Measurements from ENCODE around the gene GINS2.

GINS2 gene

DNA sequence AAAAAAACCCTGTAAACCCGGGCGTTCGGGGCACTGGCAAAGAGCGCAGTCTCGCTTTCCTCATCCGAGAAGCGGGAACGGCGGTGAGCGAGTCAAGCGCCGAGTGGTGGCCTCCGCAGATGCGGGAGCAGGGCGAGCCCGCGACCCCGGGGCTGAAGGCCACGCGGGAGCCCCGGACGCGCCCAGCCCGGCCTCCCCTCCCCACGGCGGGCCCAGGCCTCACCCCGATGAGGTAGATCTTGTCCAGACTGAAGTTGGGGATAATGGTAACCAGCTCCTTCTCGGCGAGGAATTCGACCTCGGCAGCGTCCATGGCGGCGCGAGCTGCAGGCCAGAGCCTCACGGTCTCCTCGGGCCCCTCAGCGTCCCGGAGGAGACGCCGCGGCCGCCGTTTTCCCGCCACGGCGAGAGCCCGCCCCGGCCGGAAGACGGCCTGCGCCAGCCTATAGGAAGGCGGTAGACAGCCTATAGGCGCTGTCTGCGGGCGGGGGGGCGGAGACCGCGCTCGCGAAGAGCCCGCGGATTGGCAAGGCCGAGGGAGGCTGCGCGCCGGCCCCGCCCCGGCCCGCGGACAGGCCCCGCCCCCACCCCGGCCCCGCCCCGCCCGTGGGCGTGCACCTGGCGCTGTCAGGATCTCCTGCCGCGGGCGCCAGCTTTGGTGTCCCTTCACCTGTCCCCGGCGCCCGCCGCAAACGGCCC, at the start of gene GINS2:
Gene GINS2, minus strand, starts transcription at position 369 of the 699 bp plus-strand sequence. Its CDS starts 56 bp downstream, at position 313.
- DNase-seq (ENCODE audit: low read depth): peak; percentile 87

DNA sequence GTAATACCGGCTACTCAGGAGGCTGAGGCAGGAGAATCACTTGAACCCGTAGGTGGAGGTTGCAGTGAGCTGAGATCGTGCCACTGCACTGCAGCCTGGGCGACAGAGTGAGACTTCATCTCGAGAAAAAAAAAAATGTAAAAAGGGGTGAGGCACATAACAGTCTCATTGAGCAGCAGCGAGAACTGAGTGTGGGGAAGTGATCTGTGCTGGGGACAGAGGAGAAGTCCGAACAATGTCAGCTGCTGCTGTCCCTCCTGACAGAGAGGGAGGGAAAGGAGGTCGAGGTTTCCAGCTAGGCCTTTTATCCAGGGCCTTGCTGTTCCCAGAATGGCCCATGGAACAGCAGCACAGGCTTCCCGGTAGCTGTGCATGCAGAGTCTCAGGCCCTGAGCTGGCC, 48.2 kb upstream of the GINS2 start:
- DNase-seq (ENCODE audit: low read depth): no peak

DNA sequence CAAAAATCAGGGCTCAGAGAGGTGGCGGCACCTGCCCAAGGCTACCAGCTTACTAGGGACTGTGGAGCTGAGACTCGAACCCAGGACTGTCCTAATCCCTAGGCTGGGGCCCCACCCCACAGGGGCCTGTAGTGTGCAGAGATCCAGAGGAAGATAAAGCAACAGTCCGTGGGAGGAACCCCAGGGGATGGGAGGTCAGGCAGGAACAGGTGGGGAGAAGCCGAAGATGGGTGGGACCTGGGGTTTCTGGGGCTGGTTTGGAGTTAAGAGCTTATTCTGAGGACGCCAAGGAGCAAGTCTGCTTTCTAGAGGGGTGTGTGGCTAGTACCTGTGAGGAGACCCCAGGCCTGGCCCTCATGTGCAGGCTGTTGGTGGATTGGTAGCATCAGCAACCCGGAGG, 47.2 kb upstream of the GINS2 start:
- DNase-seq (ENCODE audit: low read depth): no peak

DNA sequence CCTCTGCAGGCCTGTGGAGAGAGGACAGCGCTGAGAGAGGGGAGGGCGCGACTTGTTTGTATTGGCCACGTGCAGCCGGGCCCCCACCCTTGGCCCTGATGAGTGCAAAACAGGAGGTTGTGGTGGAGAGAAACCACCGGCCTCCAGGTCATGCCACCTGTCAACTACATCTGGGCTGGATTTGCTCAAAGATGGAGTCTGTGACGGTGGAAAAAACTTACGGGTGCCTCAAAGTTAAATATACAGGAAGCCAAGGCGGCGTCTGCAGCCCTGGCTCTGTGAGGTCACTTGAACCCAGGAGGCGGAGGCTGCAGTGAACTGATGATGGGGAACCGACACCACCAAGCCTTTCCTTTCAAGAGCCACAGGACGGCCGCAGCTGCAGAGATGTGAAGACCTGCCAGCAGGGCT, 46.5 kb upstream of the GINS2 start:
- no peak for DNase-seq (ENCODE audit: low read depth)

DNA sequence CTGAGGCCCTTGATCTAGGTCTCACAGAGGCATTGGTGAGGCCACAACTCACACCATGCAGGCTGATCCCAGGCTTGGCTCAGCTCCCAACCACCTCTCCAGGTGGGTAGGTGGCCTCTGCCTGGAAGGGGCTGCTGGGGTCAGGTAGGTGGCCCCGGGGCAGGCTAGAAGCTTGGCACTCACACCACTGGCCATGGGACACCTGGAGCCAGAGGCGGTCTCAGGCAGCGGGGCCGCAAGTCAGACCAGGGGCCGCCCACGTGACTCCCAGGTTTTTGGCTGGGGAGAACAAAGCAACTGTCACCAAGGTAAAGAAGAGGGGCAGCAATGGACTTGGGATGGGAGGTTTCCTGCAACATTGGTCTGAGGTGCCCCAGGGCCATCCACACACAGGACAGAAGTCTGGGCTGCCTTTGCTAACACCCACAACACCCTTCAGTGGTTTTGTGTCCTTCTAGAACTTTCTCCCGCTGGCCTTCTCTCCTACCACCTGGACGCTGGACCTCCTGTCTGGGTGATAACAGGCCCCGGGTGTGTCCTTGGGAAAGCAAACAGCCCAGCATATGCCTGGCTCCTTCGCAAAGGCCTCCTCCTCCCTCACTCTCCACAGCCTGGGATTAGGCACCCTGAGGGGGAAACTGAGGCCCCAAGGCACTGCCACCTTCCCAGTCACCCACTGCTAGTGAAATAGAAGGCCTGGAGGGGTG, 45.7 kb upstream of the GINS2 start:
- no peak for DNase-seq (ENCODE audit: low read depth)

DNA sequence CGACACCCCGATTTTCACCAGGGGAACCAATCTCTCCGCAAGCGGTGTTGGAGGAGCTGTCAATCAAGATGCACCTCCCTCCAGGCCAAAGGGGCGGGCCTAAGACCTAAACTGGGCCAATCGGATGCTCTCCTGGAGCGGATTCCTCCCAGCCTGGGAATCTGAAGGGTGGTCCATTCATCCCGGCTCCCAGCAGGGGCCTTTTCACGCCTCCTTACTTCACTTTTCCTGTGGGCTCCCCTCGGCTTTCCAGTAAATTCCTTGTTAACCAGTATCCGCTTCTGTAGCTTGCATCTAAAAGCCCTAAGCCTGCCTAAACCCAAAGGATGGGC, 45.1 kb upstream of the GINS2 start:
- DNase-seq (ENCODE audit: low read depth): no peak

DNA sequence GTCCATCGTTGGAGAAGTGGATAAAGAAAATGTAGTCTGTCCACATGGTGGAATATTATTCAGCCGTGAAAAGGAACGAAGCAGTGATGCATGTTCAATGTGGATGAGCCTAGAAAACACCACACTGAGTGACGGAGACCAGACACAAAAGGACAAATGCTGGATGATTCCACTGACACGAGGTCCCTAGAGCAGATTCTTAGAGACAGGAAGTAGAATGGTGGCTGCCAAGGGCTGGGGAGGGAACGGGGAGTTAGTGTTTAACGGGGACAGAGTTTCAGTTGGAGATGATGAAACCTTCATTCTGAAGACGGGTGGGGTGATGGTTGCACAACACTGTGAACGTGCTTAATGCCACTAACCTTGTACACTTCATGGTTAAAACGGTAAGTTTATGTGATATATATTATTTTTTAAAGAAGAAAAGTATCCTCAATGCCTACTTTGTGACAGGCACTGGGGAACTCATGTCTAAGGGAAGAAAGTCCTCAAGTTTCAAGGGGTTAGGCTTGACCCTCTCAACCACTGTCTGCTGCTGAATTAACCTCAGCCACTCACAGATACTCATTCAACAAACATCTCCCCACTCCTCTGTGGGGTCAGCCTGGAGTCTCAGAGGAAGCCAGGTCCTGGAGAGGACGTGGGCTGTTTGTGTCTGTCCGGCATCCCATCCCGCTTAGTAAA, 44.5 kb upstream of the GINS2 start:
- no peak for DNase-seq (ENCODE audit: low read depth)

DNA sequence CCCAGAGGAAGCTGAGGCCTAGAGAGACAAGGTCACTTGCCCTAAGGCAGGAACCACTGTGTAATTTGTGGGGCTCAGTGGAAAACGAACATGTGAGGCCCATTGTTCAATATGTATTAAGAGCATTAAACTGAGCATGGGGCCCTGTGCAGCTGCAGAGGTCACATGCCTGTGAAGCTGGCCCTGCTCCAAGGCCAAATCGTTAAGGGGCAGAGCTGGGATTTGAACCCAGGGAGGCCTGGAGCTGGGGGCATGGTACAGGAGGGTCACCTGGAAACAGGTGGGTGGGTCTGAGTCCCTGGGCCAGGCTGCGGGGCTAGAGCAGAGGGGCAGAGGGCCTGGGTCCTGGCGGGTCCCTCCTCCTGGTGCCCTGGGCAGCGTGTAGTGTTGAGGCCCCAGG, 42.4 kb upstream of the GINS2 start:
- DNase-seq (ENCODE audit: low read depth): no peak

DNA sequence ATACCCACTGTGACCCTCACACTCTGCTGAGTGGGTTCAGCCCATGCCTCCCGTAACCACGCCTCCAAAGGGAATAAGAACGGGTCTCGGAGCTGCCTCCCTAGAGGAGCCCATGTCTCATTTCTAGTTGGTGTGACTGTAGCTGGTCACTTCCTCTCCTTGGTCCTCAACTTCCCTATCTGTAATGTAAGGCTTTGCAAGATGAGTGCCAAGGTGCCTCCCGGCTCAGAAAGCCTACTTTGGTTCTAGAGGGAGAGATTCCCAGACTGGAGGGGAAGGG, 41.4 kb upstream of the GINS2 start:
- no peak for DNase-seq (ENCODE audit: low read depth)

DNA sequence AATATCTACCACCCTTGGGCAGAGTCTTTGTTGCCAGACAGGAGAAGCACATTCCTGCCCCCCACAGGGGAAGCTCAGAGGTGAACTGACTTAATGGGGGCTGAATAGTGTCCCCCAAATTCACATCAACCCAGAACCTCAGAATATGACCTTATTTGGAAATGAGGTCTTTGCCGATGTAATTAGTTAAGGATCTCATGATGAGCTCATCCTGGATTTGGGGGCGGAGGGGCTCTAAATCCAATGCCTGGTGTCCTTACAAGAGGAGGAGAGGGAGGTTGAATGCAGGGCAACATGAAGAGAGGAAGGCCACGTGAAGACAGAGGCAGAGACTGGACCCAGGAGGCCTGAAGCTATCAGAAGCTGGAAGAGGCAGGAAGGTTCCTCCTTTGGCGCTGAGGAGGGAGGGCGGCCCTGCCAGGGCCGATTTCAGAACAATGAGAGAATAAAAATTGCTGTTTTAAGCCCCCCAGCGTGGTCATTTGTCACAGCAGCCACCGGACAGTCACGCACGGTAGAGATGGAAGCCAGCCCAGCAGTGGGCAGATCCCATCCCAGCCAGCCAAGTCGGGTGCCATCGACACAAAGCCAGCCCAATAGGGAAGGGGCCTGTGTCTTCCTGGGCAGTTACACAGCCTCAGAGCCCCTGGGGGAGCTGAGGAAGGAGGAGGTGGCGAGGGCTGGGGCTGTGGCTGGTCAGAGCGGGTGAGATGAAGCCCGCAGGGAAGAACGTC, 40.9 kb upstream of the GINS2 start:
- DNase-seq (ENCODE audit: low read depth): no peak

DNA sequence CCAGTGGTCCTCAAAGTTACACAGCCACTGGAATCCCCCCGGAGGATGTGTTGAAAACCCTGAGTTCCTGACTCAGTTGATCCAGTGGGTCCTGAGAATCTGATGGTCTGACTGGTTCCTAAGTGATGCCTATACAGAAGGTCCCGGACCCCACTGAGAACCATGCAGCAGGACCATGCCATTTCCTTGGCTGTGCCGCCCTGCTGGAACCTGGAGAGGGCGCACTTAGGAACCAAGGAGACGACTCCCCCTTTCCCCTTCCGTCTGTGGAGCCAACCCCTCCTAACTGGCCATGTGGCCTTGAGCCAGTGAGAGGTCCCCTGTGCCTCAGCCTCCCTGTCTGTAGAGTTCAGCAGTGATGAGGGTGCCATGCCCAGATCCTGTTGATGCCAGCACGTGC, 40.1 kb upstream of the GINS2 start:
- no peak for DNase-seq (ENCODE audit: low read depth)

DNA sequence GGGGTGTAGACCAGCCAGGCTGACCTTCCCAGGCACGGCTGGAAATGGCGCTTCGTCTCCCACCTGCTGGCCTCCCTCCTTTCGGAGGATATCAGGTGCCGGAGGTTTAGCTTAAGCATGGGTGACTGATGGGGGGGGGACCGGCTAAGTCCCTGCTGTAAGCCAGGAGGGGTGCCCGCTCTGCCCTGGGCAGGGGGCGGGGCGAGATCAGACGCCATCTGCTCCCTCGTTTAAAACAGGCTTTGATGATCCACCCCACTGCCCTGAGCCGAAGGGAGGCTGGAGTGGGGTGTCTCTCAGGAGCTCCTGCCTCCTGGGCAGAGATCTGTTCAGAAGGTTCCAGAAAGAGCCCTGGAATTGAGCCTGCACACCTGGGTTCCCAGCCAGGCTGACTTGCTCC, 36.2 kb upstream of the GINS2 start:
- no peak for DNase-seq (ENCODE audit: low read depth)

DNA sequence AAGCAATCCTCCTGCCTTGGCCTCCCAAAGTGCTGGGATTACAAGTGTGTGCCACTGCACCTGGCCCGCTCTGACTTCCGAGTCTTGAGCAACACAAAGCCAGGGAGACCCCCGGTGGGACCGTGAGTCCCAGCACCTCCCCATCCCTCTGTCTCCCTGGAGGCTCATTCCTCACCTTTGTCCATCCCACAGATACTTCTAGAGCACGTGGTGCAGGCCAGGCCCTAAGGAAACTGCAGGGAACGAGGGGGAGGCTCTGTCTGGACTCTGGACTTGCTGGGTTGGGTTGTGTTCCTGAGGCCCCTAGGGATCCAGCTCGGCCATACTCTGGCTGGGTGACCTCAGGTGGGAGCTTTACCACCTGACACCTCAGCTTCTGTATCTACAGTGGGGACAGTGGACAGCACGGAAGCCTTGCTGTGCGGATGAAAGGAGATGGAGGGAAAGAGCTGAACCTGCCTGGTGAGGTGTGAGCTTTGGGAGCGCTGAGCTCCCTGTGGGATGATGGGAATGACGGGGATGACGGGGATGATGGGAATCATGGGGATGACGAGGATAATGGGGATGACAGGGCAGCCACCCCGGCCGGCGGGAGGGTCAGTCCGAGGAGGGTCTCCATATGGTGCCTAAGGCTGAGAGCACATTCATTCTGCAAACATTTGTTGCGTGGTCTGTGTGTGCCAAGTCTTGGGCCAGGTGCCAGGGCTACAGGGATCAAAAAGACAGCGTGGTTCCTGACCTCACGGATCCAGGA, 35.5 kb upstream of the GINS2 start:
- DNase-seq (ENCODE audit: low read depth): no peak

DNA sequence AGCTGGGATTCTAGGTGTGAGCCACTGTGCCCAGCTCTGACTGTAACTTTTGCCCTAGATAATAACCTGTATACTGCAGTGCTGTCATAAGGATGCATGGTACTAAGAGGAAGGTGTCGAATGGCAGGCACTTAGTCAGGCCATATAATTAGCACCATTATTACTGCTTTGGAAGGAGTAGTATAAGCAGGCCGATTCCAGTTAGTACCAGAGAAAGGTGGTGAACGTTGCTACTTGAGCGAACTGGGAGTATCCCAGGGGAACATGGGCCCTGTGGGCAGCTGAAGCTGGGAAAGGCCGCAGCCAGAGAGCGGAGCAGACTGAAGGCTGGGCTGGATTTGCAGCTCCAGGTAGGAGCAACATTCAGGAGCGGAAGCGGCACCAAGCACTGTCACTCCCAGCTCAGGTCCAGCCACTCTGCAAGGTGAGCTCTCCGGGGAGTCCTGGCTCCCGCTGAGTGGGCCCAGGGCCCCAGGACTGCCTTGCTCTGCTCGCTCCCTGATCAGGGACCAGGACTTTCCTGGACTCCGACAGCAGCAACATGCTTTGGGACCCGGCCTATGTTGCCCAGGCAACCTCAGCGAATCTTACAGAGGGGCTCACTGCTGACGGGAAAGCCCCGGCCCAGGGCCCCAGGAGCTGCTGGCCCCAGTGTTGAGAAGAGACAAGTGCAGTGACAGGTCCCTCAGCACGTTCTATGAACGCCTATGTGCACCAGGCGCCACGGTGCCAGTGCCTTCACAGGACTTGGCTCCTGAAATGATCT, 33.6 kb upstream of the GINS2 start:
- no peak for DNase-seq (ENCODE audit: low read depth)

DNA sequence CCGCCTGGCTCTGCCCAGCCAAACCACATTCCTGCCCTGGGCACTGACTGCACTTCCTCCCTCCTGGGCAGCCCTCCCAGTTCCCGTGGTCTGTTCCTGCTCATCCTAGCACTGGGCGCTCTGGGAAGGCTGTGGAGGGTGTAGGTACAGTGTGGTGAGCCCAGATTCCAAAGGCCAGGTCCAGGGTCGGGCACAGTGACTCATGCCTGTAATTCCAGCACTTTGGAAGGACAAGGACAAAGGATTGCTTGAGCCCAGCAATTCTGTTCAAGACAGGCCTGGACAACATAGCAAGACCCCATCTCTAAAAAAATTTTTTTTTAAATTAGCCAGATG, 31.5 kb upstream of the GINS2 start:
- no peak for DNase-seq (ENCODE audit: low read depth)

DNA sequence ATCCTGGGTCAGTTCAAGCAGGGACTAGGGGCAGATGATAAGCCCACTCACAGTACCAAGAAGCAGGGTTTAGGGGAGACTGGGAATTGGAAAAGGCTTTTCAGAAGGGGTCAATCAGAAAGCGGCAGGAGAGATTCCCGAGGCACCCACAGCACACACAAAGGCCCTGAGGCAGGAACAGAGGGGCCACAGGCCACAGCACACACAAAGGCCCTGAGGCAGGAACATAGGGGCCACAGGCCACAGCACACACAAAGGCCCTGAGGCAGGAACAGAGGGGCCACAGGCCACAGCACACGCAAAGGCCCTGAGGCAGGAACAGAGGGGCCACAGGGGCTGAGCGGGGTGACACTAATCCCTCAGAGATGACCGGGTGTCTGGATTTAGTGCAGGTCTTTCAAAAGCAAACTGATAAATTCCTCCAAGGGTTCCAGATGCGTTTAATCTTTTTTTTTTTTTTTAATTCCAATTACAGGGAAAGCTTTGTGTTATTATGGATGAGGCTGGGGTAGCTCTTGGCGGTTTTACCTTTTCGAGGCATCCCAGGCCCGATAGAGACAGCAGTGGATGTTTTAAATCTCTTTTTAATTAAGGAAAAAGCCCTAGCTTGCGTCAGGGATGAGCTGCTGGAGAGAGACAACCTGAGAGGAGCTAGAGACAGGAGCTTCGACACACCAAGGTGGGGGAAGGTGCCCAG, 31.0 kb upstream of the GINS2 start:
- DNase-seq (ENCODE audit: low read depth): no peak

DNA sequence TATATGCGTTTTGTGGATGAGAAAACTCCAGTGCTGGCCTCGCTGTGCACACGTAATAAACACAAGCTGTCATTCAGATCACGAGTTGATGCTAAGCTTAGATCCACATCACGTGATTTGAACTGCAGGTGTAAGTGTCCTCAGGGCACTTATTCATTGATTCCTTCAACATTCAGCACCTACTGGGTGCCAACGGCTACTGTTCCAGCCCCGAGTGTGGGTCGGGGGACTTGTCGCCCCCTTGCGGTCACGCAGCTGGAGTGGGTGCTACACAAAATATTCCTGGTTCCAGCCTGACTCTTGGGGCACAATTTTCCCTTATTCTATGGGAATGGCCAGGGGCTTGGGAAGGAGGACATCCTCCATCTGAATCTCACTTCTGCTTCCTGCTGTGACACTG, 29.9 kb upstream of the GINS2 start:
- no peak for DNase-seq (ENCODE audit: low read depth)

DNA sequence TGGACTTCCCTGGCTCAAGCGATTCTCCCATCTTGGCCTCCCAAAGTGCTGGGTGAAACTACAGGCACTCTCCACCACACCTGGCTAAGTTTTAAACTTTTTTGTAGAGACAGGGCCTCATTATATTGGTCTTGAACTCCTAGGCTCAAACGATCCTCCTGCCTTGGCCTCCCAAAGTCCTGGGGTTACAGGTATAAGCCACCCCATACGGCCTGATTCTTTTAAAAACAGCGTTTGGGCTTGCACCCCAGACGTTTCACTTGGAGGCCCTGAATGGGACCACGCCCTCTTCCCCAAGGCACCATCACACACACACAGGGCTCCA, 29.4 kb upstream of the GINS2 start:
- no peak for DNase-seq (ENCODE audit: low read depth)

DNA sequence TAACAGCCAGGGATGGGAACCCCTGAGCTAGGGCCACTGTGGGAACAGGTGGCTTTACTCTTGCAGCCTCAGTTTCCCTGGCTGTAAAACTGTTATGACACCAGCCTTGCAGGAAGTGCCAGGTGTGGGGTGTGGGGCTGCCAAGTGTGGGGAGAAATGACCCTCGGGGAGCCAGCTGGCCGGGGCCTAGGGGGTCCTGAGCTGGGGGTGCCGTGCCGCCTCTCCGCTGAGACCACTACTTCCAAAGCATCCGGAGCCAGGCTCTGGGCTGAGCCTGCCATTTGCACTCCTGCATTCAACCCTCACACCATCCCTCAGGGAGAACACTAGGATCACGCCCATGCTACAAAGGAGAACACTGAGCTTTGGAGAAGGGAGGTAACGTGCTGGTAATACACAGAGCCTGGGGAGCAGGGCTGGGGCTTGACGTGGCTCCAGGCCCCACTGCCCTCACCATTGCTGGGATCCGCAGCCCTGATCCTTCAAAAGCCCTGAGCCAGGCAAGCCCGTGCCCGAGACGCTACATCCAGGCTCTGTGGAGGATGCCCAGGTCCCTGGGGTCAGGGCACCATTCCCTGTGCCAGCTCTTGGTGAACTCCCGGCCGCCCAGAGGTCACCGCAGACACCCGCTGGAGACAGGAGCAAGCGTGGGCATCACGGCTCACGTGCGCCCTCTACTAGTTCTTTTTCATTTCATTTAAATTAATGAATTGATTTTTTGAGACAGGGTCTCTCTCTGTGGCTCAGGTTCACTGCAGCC, 28.8 kb upstream of the GINS2 start:
- DNase-seq (ENCODE audit: low read depth): peak; percentile 13

DNA sequence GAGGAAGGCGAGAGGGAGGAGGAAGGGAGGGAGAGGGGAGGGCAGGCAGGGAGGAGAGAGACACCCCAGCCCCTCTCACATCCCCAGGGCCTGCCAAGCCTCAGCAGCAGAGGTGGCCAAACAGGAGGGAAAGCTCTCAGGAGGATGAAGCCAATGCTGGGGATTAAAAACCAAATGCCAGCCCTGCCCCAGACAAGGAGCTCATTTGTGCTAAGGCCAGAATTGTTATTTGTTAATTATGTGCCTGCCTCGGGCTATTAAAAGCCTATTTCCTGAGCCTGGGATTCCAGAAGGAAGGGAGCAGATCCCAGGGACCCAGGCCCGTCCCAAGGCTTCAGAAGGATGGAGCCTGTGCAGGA, 27.9 kb upstream of the GINS2 start:
- DNase-seq (ENCODE audit: low read depth): no peak

Measured in stimulated activated CD8-positive, alpha-beta memory T cell treated with anti-CD3 and anti-CD28 coated beads, Interleukin-12 subunit alpha, Interleukin-12 subunit beta, amount 100 ng/mL, for 4 hours (primary cell).